ENCODE measurements around the gene RRAS. TPM values are rescaled to one million over a fixed set of nuclear protein-coding genes. Genes with fewer than 3 reads are reported as not detected.

The RRAS gene
- total RNA-seq, 4 donors from 2014 or later = 24.0 to 44.5 (median 28.8) TPM

GRCh38 chr19:49679771-49680413 is 39.9 kb upstream of the RRAS start:
- Histone ChIP-seq H3K27me3 (no peaks in the 10 kb centered on the region), H3K36me3 (peaks cover 29 to 32% of the 10 kb centered on the region in 2 donors), H3K4me1 (peaks cover 9 to 31% of the 10 kb centered on the region in 2 donors), H3K4me3 (replicated peaks in 1 of 3) (no peak overlapping the region), H3K9me3 (no peaks in the 10 kb centered on the region), H3K27ac (peak overlapping the region in 1 of 3 donors; percentile 46)
- WGBS, 2 donors = 66 to 73% methylated on average over 10 of the region's 10 CpGs
- intact Hi-C loops (cut with DNase I) = no loop called here
- DNase-seq = no peak
- TF ChIP-seq CTCF (IDR thresholded peaks at IDR 0.05) = no peak
- no peak for TF ChIP-seq POLR2A (IDR thresholded peaks at IDR 0.05)

- no peak overlapping the region for H3K27ac ChIP-seq
- peaks cover 9 to 31% of the 10 kb centered on the region in 2 donors for H3K4me1 ChIP-seq
Measured at GRCh38 chr19:49678985-49679770, 39.2 kb upstream of the RRAS start.

GRCh38 chr19:49677901-49678674 is 38.1 kb upstream of the RRAS start:
- peaks cover 9 to 31% of the 10 kb centered on the region in 2 donors for H3K4me1 ChIP-seq
- peak overlapping the region; percentile 74 to 96 (median 90) for H3K4me3 ChIP-seq (replicated peaks in 1 of 3)
- no peaks in the 10 kb centered on the region for H3K27me3 ChIP-seq
- peaks cover 15 to 18% of the 10 kb centered on the region in 2 donors for H3K36me3 ChIP-seq
- intact Hi-C loops (cut with DNase I) = no loop called here
- no peaks in the 10 kb centered on the region for H3K9me3 ChIP-seq
- H3K27ac ChIP-seq = peak overlapping the region in 2 of 3 donors; percentile 80 to 88
- 9 to 10% methylated on average over 14 to 17 of the region's 21 CpGs for WGBS, 2 donors
- DNase-seq = peak; percentile 73 to 74
- peak in 5 of 6 experiments; percentile 41 to 60 (median 52) for TF ChIP-seq CTCF (IDR thresholded peaks at IDR 0.05)
- no peak for TF ChIP-seq POLR2A (IDR thresholded peaks at IDR 0.05)

More at GRCh38 chr19:49678985-49679770, 39.2 kb upstream of the RRAS start:
- no peaks in the 10 kb centered on the region for H3K9me3 ChIP-seq
- H3K36me3 ChIP-seq = peaks cover 22 to 25% of the 10 kb centered on the region in 2 donors
- WGBS, 2 donors = 78 to 81% methylated on average over 10 to 12 of the region's 12 CpGs
- TF ChIP-seq CTCF (IDR thresholded peaks at IDR 0.05) (no peak), POLR2A (IDR thresholded peaks at IDR 0.05) (no peak)
- intact Hi-C loops (cut with DNase I) = no loop called here
- DNase-seq = no peak
- no peak overlapping the region for H3K4me3 ChIP-seq (replicated peaks in 1 of 3)
- H3K27me3 ChIP-seq = no peaks in the 10 kb centered on the region

- intact Hi-C loops (cut with DNase I) = no loop called here
- WGBS, 2 donors = 0% methylated on average over 25 to 43 of the region's 57 CpGs
- DNase-seq = peak; percentile 30 to 36
- Histone ChIP-seq H3K27ac (peak within 1 kb of the TSS; percentile 86 to 97 (median 90)), H3K9me3 (no peaks in the 10 kb centered on the region), H3K27me3 (no peaks in the 10 kb centered on the region), H3K4me1 (peaks cover 15 to 36% of the 10 kb centered on the region in 2 donors), H3K4me3 (replicated peaks in 1 of 3) (peak within 1 kb of the TSS; percentile 74 to 96 (median 90)), H3K36me3 (peaks cover 10 to 12% of the 10 kb centered on the region in 2 donors)
- no peak for TF ChIP-seq CTCF (IDR thresholded peaks at IDR 0.05)
- peak; percentile 40 to 89 for TF ChIP-seq POLR2A (IDR thresholded peaks at IDR 0.05)
Measured at GRCh38 chr19:49677231-49677900, 37.4 kb upstream of the RRAS start, which contains the start of gene PRMT1. TSS of gene PRMT1 (plus strand) at chr19:49677271. CDS start at chr19:49677281, 10 bp downstream.

Measured in thyroid gland (tissue), 4 donors.